ENCODE measurements around the gene USP40. TPM values are rescaled to one million over a fixed set of nuclear protein-coding genes. Genes with fewer than 3 reads are reported as not detected.

The USP40 gene
- total RNA-seq, 1 donor from 2014 or later = 14.7 TPM

DNA sequence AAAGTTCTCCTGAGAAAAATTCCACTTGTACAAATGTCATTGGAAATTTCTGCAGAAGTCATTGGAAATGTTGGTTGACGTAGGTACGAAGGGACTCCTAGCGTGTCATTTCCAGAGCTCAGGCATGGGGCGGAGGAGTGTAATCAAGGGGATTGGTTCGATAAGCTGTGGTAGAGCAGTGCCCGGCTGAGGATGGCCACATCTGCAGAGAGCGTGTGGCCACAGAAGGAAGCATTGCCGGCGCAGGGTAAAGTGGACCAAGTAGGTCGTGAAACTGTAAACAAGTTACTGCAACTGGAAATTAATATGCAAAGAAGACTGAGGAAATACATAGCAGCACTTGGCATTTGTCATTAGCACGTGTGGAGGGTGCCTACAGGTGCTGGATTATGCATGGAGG, 110.5 kb downstream of the USP40 start:
- no peak for DNase-seq

DNA sequence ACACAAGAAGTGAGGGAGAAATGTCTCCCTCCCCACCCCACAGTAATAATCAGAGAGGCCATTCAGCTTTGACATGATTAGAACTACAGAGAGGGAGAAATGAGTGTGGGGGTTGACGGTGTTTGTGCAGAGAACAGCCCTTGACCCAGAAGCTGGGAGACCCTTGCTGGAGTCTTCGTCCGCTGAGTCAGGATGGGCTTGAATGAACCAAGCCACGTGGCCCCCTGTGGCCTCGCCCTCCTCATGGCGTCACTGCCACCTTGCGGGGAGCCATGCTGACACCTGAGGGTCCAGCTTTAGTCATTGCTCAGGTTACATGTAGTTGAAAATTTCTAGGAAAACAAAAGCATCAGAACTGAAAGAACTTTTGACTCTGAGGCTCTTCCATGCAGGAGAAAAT, 111.1 kb downstream of the USP40 start:
- DNase-seq = no peak

DNA sequence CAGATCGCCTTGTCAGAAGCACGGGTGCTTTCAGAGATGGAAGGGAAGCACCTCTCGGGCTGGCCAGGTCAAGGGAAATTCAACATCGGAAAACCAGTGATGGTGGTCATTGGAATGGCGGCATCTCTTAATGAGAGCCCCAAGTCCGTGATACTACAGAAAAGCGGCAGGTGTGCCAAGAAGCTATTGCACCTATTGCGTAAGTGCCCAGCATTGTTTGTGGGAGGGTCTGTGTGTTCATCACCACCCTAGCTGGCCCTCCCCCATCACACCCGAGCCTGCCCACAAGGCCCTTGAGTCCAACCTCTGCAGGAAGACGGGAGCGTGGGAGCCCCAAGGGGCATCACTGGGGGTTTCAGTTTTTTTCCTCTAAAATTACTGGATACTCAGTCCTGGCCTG, 111.6 kb downstream of the USP40 start:
- no peak for DNase-seq

DNA sequence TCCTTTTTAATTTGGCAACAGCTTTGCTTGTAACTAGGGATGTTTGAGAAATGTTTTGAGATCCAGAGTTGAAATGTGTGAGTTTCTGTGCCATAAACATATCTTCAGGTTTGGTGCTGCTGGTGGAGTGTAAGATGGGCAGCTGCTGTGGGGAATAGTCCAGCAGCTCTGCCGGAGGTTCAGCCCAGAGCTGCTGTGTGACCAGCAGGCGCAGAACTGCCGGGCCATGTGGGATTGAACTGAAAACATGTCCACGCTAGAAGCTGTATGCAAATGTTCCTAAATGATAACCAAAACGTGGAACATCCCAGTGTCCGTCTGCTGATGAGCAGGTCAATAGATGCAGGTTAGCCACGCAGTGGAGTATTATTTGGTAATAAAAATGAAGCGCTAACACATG, 112.7 kb downstream of the USP40 start:
- DNase-seq = no peak

DNA sequence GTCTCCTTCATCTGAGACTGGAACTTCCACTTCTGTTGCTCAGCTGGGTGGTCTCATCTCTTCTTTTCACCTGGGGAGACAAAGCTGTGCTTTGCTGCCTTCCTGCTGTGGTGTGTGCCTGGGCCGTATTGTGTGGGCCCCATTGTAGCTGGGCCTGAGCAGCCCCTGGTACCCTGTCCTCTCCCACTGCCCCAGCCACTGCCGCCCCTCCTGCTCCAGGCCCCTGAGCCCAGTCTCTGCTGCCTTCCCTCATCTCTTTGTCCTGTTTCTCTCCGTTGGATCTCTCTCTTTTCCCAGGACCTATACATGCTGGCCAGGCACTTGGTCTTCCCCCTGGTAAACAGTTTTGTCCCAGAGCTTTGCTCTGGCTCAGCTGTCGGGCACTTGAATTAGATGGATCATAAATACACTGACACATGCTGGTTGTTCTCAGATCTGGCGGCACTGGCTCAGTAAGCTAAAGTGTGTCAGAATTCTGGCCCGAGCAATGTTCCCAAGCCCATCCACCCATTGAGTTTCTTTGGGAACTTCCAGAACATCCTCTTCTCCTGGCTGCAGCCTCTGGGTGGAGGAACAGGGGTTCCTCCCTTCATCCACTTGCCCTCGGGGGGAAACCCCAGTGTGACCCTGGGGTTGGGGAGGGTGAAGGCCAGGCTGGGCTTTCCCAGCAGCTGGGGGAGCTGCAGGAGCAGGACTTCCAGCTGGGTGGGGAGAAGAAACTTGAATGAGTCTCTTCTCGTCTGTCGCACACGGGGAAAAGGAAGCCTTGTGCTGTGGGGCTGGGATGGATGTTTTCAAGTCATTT, 113.3 kb downstream of the USP40 start:
- DNase-seq = no peak

DNA sequence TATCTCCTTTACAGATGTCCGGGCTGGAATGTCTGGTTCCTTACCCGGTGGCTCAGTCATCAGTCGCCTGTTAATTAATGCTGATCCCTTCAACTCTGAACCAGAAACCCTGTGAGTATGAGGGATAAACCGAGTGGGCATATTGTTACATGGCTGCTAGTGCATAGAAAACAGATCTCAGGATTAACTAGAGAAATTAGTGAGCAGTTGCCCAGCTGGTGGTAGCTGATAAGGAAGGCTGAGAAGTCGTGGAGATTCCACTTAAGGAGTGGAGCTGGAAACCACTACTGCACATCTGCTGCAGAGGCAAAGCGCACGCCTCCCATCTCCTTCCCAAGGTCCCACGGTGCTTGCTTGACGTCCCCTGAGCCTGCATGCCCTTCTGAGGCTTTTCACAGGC, 114.6 kb downstream of the USP40 start:
- no peak for DNase-seq

DNA sequence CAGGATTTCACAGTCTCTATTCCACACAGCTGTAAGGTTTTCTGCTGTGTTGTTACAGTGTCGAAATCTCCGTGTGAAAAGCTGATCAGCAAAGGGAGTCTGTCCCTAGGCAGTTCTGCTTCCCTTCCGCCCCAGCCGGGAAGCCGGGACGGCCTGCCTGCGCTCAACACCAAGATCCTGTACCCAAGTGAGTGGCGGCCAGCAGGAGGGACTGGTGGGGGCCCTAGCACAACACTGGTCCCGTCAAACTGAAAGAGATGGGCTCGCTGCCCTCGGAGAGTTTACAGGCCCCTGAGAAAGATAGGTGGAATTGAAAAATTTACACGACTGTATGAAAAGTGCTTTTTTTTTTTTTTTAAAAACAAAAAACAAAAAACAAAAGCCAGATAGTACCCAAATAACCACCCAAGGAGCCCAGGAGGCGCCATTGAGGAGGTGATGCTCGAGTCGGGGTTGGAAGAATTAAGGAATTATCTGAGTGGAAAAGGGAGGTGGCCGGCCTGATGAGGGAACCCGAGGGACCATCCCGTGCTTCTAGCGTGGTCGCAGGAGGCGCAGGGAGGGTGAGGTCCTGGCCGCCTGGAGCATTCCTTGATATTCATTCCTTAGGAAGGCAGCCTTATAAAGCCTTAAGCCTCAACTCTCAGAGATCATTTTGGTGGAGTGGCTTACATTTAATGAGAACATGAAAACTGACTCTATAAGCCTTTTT, 115.6 kb downstream of the USP40 start:
- no peak for DNase-seq

DNA sequence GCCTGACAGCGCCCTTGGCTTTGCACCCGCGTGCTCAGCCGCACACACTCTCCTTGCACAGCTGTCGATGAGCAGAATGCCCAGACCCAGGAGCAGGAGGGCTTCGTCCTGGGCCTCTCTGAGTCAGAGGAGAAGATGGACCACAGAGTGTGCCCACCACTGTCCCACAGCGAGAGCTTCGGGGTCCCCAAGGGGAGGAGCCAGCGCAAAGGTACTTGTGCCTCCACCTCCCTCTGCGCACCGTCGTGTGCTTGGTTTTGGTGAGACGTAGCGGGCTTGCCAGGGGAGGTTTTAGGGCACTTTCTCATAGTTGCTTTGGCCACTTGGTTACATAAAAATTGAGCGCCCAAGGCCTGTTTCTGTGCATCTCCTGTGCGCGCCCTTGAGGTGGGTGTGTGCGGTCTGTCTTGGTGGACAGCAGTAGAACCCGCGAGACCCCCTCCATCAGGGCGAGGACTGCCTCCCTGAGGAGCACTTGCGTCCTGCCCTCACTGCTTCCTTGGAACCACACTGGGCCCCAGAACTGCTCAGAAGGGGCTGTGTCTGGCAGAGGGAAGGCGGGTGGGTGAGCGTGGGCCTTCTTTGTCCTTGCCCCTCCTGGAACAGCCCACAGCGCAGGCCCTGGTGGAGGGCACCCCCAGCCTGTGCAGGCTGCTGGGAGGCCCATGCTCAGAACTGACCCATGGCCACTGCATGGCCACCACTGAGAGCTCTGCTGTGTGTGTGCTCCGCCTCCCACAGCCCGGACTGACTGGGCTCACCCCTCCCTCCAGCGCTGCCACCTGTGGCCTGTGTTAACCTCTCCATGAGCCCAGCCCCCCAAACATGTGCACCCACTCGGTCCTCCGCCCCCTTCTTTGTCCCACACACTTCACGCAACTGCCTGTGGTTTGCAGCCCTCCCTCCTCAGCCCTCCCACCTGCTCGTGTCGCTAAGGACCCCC, 116.4 kb downstream of the USP40 start:
- no peak for DNase-seq

DNA sequence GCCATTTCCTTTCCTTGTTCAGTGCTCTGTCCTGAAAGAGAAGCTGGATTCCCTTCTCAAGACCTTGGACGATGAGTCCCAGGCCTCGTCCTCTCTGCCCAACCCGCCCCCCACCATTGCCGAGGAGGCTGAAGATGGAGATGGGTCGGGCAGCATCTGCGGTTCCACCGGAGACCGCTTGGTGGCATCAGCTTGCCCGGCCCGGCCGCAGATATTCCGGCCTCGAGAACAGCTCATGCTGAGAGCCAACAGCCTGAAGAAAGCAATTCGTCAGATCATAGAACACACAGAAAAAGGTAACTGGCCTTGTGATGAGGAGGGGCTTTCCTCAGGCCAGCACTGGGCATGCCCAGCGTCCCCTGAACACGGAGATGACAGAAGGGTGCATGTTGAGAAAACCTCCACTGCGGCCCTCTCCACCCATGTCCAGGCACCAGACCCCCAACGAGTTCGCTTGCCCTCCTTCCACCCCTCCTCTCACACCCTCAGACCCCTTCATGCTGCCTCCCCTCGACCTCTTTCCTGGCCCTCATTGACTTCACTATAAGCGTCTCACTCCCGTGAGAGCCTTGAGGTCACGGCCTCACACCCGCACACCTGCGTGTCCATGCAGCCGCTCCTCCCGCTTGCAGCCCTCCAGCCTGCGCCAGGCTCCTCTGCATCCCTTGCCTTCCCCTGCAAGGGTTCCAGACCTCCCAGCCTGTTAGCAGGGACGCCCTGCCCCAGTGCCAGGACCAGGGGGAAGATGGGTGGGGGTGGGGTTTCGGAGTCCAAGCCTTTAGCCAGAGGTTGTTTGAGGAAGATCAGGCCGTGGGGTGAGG, 117.3 kb downstream of the USP40 start:
- DNase-seq = no peak

DNA sequence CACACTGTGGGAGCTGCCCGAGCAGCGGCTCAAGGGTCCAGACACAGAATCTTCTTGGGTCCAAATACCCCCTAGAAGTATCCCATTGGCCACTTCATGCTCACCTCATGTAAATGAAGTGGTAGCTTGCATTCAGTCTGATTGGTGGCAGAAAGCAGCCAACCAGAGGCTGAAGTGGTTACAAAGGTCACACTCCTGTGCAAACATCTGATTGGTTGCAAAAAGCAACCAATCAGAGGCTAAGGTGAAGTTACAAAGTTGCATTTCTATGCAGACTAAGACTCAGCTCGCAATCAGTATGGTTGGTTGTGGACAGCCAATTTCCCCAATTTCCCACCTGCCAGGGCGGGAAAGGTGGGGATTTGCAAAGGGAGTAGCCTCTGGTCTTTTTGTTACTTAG, 118.0 kb downstream of the USP40 start:
- no peak for DNase-seq

DNA sequence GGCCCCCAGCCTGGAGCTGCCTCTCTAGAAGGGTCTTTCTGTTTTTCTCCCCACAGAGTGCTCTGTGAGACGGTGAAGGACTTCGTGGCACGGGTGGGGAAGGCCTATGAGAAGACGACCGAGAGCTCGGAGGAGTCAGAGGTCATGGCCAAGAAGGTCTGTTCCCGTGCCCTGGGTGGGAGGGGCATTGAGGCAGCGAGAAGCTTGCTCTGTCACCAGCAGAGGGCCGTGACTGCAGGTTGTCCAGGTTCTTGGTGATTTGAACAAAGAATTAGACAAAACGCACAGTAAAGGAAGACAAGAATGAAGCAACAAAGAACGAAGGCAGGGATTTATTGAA, 118.4 kb downstream of the USP40 start:
- no peak for DNase-seq

DNA sequence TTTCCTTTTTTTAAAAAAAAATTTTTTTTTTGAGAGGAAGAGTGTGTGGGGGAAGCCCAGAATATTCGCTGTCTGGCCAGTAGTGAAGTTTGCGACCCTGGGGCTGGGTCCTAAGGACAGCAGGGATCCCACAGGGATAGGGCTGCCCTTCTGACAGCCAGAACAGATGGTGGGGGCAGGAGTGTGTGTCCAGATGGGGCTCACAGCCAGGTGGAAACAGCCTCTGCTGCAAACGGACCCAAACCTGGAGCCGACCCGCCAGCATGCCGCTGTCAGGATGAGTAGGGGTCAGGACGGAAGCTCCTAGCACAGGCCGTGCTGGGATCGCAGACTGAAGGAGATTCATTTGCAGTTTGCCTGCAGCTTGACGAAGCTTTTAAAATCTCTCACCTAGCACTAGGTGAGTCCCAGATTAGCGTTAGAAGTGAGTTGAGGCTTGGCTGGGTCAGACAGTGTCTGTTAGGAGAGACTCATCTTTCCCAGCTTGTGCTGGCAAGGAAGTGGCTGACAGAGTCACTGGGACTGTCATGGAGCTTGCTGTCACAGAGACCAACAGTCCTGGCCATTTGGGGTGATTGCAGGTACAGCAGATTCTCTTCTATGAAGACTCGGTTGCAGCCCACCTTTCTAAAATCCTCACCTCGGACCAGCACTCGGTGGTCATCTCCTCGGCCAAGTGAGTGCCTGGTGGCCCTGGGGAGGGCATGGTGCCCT, 118.9 kb downstream of the USP40 start:
- DNase-seq = no peak

DNA sequence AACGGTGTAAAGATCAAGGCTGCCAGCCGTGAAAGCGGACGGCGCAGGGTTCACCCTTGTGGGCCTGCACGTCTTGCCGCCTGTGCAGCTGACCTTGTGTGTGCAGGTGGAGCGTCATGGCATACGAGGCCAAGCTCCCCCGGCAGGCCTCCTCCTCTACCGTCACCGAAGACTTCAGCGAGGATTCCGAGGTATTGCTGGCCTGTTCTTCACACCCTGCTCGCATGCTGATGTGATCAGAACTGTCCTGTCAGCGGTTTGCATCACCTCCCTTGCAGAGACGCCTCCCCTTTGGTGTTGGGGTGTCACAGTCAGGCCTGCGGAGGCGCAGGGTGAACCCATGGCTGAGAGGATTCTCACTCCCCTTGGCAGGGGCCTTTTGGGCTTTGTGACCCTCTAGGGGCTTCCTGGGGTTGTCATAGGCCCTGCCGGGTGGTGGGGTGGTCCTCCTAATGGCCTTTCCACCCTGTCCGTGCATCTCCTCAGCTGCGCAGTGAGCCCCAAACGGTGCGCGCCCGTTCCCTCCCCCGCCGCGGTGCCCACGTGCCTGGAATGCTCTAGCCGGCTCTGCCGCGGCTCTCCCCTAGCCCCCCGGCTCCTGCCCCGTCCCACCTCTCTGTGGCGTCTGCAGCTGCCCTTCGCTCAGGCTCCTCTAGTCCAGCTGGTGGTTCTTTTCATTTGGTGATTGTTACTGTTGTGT, 119.8 kb downstream of the USP40 start:
- DNase-seq = no peak

DNA sequence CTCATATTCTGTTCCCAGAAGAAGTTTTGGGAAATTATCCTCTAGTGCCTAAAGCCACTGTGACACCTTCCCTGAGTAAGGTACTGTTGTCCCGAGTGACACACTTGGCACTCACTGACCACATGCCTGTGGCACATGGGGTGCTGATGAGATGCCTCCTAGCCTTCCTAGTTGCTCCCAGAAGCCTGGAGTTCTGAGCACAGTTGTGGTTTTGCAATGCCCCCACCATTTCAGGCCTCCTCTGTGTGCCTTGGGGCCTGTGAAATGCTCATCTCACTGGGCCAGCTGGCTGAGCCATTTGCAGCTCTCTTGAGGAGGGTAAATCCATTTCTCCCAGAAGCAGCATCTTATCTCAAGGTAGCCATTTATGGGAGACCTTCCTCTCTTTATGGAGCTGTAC, 120.5 kb downstream of the USP40 start:
- no peak for DNase-seq

DNA sequence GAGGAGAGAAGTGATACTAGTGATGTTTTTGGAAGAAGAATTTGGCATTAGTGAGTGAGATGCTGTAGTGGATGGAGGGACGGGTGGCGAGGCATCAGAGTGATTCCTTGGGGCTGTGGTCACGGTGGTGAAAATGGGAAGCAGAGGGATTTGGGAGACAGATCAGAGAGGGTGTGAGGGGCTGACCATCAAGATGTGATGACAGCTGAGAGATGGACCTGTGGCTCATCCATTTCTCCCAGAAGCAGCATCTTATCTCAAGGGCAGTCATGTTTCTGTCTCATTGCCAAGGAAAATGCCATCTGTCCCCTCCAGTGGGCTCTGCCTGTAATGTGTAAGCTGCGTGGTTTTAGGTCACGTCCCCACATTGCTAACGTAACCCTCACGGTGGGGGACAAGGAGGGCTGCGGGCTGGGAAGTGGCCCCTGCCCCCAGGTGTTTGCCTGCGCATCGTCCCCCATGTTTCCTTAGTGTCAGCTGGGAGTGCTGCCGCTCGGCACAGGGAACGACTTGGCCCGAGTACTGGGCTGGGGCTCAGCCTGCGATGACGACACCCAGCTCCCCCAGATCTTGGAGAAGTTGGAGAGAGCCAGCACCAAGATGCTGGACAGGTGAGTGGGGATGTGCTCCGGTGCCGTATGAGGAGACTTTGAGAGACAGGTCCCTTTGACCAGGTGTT, 121.3 kb downstream of the USP40 start:
- no peak for DNase-seq

DNA sequence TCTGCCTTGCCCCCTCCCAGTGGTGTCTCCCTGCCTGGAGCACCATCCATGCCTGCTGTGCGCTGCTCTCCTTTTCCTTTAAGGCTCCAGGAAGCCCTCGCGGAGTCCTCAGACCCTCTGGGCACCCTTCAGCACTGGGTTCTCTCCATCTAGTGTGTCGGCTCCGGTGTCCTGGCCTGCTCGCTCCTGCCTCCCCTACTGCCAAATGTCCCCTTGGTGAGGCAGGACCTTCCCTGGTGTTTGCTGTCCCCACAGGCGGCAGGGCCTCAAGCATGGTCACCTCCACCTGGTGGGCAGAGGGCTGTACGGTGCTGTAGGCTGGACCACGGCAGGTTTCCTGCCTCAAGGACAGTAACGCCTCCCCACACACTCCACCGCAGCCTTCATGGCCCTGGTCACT, 122.1 kb downstream of the USP40 start:
- no peak for DNase-seq

DNA sequence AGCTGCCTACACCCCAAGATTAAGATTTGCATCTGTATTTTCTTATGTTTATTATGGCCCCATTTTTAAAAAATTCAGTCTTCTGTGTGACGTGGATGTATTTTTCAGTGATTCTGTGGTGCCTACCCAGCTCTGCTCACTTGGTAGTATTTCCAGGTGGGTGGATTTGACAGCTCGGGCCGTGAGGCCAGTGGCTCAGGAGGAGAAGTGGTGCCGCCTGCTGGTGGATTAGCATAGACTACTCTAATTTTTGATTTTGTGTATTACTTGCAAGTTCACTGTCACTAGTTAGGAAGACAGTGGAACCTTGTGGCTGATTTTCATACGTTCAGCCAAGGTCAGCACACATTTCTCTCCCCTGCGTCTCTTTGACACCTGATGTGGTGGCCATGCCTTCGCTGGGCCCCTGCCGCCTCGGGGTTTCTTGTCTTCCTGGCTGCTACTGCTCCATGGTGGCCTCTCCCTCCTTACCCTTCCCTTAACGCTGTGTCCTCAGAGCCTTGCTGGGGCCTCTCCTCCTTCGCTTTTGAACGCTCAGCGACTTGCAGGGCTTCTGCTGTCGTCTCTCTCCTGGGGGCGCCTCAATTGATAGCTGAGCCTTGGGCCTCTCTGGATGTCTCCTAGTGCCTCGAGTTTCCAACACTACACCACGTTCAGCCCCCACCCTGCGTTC, 122.9 kb downstream of the USP40 start:
- DNase-seq = no peak

DNA sequence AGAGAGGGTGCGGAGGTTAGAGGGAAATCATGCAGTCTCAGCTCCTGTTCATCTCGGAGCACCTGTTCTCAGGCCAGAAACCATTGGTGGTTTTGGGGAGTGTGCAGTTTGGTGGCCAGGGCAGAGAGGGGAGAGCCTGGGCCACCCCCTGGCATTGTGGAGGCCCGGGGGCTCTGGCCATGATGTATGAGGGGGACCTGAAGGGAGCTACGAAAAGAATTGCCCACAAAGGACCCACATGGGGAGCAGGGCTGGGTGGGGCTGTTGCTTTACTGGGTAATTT, 124.6 kb downstream of the USP40 start:
- no peak for DNase-seq

DNA sequence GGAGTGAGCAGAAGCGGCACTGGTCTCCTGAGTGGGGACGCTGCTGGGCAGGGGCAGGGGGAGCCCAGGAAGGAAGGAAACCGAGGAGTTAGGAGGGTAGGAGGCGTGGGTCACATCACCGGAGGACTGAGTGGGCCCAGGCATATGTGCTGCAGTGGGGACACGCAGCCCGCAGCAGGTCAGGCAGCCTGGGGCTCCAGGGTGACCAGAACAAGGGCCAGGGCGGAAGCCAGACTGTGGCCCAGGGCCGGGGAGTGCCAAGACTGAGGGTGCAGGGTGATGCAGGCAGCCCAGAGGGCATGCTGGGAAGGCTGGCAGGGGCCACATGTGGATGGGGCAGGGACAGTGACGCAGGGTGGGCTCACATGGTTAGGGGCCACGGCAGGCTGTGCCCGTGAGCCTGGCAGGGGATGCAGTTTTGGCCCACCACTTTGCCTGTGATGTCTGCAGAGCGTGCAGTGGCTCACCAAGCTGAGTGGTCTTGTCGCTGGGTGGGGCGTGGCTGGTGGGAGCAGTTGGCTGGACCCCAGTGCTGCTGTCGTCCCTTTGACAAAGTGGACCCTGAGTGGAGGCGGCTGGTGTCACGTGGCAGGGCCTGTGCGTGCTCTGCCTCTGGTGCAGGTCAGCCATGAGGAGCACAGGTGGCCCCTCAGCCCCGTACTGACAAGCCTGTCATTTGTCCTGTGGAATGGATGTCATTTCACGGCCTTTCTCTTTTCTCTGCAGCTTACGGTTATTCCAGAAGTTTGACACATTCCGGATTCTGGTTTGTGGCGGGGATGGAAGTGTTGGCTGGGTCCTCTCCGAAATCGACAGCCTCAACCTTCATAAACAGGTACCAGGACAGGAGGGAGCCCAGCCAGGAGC, 125.2 kb downstream of the USP40 start:
- no peak for DNase-seq
